AG04450 (cell line): ENCODE results near the gene TSKU. TPM values are rescaled to one million over a fixed set of nuclear protein-coding genes. Genes with fewer than 3 reads are reported as not detected.

Source experiments
- CTCF ChIA-PET: fragments of 300-600, 350-600 bp; formaldehyde crosslinking; extraction: SDS; loops from one replicate; lab custom pipeline; 2022; ENCODE audit warnings: antibody characterized with exemption, inconsistent platforms; lab: Charles Lee
- POLR2A ChIA-PET: fragments of 350-600 bp; formaldehyde crosslinking; extraction: SDS; loops from one replicate; lab custom pipeline; 2021; ENCODE audit warnings: antibody characterized with exemption, inconsistent platforms; lab: Yijun Ruan, JAX
- DNase-seq: peaks from one replicate; pipeline ENCODE4 v3.0.0-alpha.2; 2011; ENCODE audit warnings: low read depth, low spot score
- H3K27ac ChIP-seq: one replicate; pipeline ENCODE4 v1.5.1; 2012; ENCODE audit warnings: low read depth, low read length, control low read depth
- H3K27me3 ChIP-seq: one replicate; pipeline ENCODE4 v1.6.0; 2012; ENCODE audit warnings: low read length; ENCODE audit not compliant: control insufficient read depth, insufficient read depth
- H3K4me3 ChIP-seq: 2 replicates; pipeline ENCODE4 v1.5.1; 2011; ENCODE audit warnings: mild to moderate bottlenecking, low read depth, low read length, control low read depth
- H3K9me3 ChIP-seq: 2 replicates; pipeline ENCODE4 v1.5.1; 2012; ENCODE audit warnings: low read length; ENCODE audit not compliant: control insufficient read depth, insufficient read depth
- polyA plus RNA-seq: library from polyadenylated mRNA; depleted of rRNA; stranded (reverse); fragments of >200 nt; gene quantifications from 2 replicates; pipeline ENCODE4 v1.2.3, GENCODE V29; 2011
- TF ChIP-seq, protein P1 (sequence below): IDR thresholded peaks from 2 replicates; pipeline ENCODE4 v1.5.1; 2011; ENCODE audit warnings: low read depth, low read length, control low read depth, inconsistent platforms

The TSKU gene
- polyA plus RNA-seq, 1 experiment = 28.8 TPM

DNA sequence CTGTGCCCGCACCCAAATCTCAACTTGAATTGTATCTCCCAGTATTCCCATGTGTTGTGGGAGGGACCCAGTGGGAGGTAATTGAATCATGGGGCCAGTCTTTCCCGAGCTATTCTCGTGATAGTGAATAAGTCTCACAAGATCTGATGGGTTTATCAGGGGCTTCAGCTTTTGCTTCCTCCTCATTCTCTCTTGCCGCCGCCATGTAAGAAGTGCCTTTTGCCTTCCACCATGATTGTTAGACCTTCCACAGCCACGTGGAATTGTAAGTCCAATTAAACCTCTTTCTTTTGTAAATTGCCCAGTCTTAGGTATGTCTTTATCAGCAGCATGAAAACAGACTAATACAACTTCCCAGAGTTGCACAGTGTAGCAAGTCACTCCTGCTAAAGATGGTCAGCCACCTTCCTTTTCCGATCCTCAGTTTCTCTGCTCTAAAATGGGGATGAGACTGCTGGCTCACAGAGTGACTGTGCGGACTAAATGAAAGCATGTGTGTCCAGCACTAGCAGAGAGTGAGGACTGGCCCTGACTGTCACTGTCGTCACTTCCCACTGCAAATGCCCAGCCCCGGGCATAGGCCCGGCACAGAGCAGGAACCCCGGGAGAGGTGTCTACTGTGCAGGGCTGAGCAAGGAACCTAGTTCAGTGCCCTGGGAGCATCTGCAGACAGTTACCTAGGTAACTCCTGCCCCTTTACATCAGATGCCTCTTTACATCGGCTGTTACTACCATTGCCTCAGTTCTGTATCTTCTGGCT, 9.5 kb downstream of the TSKU start:
- H3K27ac ChIP-seq = no peak overlapping the region
- no peak overlapping the region for H3K4me3 ChIP-seq
- ChIA-PET CTCF (interaction anchor here (1.2 kb wide), 1 partner anchor 14 kb away, joined by 3 read pairs; no protein-coding TSS in a partner anchor), POLR2A (interaction anchor here (0.8 to 1.2 kb wide), 2 partner anchors 22 kb away, joined by 3 read pairs; no protein-coding TSS in a partner anchor)
- no peaks in the 10 kb centered on the region for H3K27me3 ChIP-seq
- H3K9me3 ChIP-seq = peaks cover 4% of the 10 kb centered on the region
- DNase-seq = no peak
- TF ChIP-seq, protein P1, sequence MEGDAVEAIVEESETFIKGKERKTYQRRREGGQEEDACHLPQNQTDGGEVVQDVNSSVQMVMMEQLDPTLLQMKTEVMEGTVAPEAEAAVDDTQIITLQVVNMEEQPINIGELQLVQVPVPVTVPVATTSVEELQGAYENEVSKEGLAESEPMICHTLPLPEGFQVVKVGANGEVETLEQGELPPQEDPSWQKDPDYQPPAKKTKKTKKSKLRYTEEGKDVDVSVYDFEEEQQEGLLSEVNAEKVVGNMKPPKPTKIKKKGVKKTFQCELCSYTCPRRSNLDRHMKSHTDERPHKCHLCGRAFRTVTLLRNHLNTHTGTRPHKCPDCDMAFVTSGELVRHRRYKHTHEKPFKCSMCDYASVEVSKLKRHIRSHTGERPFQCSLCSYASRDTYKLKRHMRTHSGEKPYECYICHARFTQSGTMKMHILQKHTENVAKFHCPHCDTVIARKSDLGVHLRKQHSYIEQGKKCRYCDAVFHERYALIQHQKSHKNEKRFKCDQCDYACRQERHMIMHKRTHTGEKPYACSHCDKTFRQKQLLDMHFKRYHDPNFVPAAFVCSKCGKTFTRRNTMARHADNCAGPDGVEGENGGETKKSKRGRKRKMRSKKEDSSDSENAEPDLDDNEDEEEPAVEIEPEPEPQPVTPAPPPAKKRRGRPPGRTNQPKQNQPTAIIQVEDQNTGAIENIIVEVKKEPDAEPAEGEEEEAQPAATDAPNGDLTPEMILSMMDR = no peak

DNA sequence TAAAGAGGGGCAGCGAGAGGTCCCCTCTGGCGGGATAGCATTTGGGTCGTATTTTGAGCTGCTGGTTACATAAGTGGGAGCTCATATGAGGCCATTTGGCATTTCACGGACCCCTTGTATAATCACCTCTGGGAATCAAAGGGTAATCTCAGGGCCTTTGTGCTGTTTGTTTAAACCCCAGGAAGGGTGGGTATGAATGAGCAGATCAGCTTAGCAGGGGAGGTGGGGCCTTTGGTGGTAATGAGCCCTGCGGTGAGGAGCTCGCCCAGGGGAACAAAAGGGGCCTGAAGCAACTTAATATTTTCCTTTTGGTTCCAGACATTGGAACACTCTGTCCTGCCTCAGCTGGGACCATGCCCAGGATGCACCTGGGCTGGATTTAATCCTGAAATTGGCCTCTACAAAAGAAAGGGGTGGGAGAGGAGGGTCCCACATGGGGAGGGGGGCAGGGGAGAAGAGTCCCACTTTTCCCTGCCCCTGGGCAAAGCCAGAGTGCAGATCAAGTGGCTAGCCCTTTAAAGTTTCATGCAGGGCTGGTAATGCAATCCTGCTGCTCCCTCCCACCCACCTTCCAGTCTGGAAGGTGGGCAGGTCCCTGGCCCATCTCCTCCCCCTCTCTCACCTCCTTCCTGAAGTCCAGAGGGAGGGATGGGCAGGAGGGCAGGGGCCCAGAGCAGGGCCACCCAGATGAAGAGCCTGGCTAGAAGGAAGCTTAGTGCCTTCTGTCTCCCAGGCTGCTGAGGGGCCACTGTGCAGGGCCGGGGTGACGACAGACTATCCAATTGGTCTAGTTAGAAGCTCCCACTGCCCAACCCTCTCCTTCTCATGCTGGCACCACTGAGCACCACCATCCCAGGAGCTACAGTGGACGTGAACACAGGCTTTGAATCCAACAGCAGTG, 10.5 kb downstream of the TSKU start:
- no peak for DNase-seq
- TF ChIP-seq, protein P1 = no peak
- ChIA-PET CTCF (interaction anchor here (0.6 to 1.2 kb wide), 3 partner anchors 13 to 126 kb away, joined by 3 to 4 read pairs (median 3); no protein-coding TSS in a partner anchor), POLR2A (interaction anchor here (0.8 kb wide), 1 partner anchor 23 kb away, joined by 3 read pairs; no protein-coding TSS in a partner anchor)
- H3K4me3 ChIP-seq = no peak overlapping the region
- H3K27ac ChIP-seq = no peak overlapping the region
- peaks cover 4% of the 10 kb centered on the region for H3K9me3 ChIP-seq
- no peaks in the 10 kb centered on the region for H3K27me3 ChIP-seq

GRCh38 chr11:76794371-76795289, 11.5 kb downstream of the TSKU start:
- Histone ChIP-seq H3K27me3 (no peaks in the 10 kb centered on the region), H3K27ac (no peak overlapping the region), H3K4me3 (no peak overlapping the region), H3K9me3 (peaks cover 4% of the 10 kb centered on the region)
- TF ChIP-seq, protein P1 = no peak
- ChIA-PET CTCF (interaction anchor here (0.6 to 1.1 kb wide), 2 partner anchors 124 to 125 kb away, joined by 3 to 4 read pairs; no protein-coding TSS in a partner anchor), POLR2A (no interaction called here)
- DNase-seq = no peak

DNA sequence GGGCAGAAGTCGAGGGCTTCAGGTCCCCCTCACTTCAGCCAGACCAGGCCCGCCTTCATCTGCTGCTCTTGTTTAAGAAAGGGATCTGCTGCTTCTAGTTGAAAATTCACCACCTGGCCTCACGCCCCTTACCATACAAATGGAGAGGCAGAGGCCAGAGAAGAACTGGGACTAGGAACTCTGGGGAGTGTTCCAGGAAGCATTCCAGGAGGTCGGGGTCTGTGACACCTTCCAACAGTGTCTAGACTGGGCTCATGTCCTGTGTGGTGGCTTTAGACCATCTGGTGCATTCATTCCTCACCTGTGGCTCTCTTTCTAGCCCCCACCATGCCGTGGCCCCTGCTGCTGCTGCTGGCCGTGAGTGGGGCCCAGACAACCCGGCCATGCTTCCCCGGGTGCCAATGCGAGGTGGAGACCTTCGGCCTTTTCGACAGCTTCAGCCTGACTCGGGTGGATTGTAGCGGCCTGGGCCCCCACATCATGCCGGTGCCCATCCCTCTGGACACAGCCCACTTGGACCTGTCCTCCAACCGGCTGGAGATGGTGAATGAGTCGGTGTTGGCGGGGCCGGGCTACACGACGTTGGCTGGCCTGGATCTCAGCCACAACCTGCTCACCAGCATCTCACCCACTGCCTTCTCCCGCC, 12.3 kb downstream of the TSKU start:
- no peak overlapping the region for H3K4me3 ChIP-seq
- H3K27me3 ChIP-seq = no peaks in the 10 kb centered on the region
- no peak for DNase-seq
- peaks cover 4% of the 10 kb centered on the region for H3K9me3 ChIP-seq
- no peak overlapping the region for H3K27ac ChIP-seq
- ChIA-PET CTCF (interaction anchor here (0.6 to 1.1 kb wide), 2 partner anchors 61 to 75 kb away, joined by 4 to 6 read pairs; no protein-coding TSS in a partner anchor), POLR2A (interaction anchor here (0.6 to 1.1 kb wide), 2 partner anchors 10 to 25 kb away, joined by 3 read pairs; no protein-coding TSS in a partner anchor)
- TF ChIP-seq, protein P1 = no peak
